GM20000 (cell line): ENCODE measurements around the gene DCLK1.

Experiments used
- DNase-seq: peaks from one replicate; pipeline ENCODE4 v3.0.0; 2012; ENCODE audit warnings: low spot score
- CTCF ChIP-seq: IDR thresholded peaks from 2 replicates; pipeline ENCODE4 v1.5.1; 2012; ENCODE audit warnings: mild to moderate bottlenecking, control low read depth; ENCODE audit errors: extremely low read depth, missing control alignments

DCLK1 gene

GRCh38 chr13:35766663-35767062, 364.5 kb downstream of the DCLK1 start:
- DNase-seq = no peak
- no peak for TF ChIP-seq CTCF

- no peak for TF ChIP-seq CTCF
- no peak for DNase-seq
Observed at GRCh38 chr13:35765941-35766340, 365.2 kb downstream of the DCLK1 start.

GRCh38 chr13:35765366-35765765, 365.8 kb downstream of the DCLK1 start:
- DNase-seq = no peak
- TF ChIP-seq CTCF = no peak

- no peak for TF ChIP-seq CTCF
- DNase-seq = no peak
Observed at GRCh38 chr13:35764326-35765015, 366.7 kb downstream of the DCLK1 start.

- no peak for DNase-seq
- TF ChIP-seq CTCF = no peak
Observed at GRCh38 chr13:35763782-35764123, 367.4 kb downstream of the DCLK1 start.

- TF ChIP-seq CTCF = no peak
- DNase-seq = no peak
Observed at GRCh38 chr13:35763060-35763781, 368.0 kb downstream of the DCLK1 start.

- DNase-seq = no peak
- TF ChIP-seq CTCF = no peak
Observed at GRCh38 chr13:35761440-35762252, 369.5 kb downstream of the DCLK1 start.
